GM18870 (cell line): ENCODE data around the gene MUCL3.
"Not testable (repeated sequence)": the region's sequence is repeated elsewhere in the genome, so short reads cannot be mapped to it uniquely, and the experiment has no call there.

ENCODE experiments used
- ATAC-seq: cut with Tn5 transposase; IDR thresholded peaks from one replicate; pipeline ENCODE4 v1.9.1; 2021; ENCODE audit warnings: moderate library complexity; ENCODE audit not compliant: unreplicated experiment

The MUCL3 gene

DNA sequence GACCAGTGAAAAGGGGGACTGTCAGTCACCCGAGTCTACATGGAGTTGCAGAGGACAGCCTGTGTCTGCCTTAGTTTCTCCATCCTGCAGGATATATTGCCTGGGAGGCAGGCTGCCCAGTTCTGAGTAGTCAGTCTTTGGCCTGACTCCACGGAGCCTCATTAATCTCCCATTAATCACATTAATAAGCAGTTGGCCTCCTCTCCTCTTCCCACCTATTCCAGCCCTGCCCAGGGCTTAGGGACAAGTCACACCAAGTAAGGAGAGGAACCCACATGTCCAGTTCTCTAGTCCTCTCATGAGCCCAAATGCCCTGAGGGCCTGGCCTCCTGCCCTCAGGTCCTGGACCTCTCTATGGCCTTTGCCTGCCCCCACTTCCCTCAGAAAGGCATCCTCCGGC, 1.3 kb upstream of the MUCL3 start:
- ATAC-seq: no peak

DNA sequence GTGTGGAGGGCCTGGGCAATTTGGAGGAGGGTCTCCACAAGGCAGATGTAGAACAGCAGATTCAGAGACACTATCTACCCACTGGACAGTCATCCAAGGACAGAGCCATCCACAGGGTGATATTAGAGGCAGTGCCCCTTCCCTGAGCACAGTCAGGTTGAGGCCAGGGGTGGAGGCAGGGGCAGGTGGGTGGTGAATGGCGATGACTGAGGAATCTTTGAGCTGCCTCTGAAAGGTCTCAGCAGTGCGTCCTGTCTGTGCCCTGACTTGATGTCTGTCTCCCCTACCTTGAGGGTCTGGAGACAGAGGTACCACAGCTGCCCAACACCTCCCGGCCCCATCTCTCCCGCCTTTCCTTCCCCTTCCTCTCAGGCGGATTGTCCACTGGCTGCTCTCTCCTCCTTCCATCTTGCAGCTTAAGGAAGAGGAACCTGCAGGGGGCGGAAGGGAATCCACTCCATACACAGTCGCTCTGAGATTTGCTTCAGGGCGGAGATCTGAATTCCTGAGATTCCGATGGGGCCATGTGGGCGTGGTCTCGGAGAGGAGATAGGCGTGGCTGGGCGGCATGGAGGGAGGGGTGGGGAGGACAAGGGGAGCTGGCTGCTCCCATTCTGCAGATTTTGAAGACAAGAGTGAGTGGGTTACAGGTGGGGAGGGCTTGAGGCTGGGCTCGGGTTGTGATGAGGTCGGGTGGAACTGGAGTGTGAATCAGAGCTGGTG, 1.7 kb downstream of the MUCL3 start:
- ATAC-seq: no peak

DNA sequence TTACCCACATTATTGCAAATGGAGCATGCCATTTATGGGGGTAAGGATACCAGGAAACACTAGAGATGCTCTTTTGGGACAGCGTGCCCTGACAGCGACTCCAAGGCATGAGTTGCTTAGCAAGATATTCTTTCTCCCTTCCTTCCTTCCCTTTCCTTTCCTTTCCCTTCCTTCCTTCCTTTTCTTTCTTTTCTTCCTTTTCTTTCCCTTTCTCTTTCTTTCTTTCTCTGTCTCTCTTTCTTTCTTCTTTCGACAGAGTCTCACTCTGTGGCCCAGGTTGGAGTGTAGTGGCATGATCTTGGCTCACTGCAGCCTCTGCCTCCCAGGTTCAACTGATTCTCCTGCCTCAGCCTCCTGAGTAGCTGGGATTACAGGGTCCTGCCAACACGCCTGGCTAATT, 3.3 kb downstream of the MUCL3 start:
- ATAC-seq: no peak

DNA sequence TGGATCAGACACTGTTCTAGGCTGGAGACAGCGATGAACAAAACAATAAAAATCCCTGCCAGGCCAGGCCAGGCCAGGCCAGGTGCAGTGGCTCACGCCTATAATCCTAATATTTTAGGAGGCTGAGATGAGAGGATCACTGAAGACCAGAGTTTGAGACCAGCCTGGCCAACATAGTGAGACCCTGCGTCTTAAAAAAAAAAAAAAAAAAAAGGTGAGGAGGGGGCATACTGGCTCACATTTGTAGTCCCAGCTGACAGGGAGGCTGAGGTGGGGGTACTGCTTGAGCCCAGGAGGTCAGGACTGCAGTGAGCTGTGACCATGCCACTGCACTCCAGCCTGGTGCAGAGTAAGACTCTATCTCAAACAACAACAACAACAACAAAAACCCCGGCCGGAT, 4.5 kb downstream of the MUCL3 start:
- ATAC-seq: no peak

DNA sequence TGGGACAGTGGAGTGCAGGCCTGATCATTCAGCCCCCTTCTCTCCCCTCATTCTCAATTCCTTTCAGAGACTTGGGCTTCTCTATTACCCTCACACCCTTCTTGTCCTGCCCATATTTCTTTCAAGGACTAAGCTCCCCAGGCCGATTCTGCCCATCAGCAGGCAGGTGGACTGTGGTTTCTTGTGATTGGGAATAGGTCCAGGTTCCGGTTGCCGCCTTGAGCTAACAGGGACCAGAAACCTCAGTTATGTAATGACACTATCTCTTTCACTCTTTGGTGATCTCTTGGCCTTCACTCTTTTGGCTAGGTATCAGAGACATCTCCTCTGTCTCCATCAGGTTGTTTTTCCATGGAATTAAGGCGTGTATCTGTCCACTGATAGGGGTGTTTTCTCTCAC, 6.5 kb downstream of the MUCL3 start:
- no peak for ATAC-seq

DNA sequence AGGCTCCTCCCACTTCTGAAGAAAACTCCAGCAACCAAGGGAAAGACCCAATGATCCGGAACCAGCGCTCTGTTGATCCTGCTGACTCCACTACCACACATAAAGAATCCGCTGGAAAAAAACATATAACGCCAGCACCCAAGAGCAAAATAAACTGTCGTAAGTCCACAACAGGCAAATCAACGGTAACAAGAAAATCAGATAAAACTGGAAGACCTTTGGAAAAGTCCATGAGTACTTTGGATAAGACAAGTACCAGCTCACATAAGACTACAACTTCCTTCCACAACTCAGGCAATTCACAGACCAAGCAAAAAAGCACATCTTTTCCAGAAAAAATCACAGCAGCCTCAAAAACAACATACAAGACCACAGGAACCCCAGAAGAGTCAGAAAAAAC, 8.0 kb downstream of the MUCL3 start:
- no peak for ATAC-seq

DNA sequence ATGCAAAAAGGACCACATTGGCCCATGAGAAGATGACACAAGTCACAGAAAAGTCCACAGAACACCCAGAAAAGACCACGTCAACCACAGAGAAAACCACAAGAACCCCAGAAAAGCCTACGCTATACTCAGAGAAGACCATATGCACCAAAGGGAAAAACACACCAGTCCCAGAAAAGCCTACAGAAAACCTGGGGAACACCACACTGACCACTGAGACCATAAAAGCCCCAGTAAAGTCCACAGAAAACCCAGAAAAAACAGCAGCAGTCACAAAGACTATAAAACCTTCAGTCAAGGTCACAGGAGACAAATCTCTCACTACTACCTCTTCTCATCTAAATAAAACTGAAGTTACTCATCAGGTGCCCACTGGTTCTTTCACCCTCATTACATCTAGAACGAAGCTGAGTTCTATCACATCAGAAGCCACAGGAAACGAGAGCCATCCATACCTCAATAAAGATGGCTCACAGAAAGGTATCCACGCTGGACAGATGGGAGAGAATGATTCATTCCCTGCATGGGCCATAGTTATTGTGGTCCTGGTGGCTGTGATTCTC, 11.2 kb downstream of the MUCL3 start:
- no peak for ATAC-seq

DNA sequence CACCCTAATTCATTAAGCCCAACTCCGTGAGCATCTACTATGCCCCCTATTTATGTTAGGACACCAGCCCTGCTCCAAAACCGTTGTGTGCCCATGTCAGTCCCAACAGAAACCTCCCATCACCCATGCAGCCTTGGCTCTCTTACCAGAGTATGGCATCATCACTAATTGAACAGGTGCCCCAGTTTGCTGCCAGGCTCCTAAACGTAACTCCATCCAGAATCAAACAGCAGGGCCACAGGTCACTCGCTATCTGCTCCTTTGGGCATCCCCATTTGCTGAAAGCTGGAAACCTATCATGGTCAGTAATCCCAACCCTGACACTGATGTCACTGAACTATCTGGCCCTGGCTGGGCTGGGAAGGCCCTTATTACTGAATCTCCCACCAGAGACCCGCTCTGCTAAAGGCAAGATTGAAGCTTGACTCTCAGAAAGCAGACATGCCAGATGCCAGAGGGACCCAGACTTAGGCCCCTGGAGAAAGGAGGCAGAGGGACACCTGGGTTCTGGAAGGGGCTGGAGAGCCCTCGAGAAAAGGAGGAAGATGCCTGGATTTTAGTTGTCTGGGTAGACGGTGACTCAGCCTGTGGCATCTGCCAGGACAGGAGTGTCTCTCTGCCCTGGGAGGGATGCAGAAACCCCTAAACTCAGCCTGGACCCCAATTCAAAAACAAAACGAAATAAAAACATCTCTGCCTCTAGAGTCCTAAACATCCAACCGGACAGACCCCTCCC, 14.0 kb downstream of the MUCL3 start:
- no peak for ATAC-seq

DNA sequence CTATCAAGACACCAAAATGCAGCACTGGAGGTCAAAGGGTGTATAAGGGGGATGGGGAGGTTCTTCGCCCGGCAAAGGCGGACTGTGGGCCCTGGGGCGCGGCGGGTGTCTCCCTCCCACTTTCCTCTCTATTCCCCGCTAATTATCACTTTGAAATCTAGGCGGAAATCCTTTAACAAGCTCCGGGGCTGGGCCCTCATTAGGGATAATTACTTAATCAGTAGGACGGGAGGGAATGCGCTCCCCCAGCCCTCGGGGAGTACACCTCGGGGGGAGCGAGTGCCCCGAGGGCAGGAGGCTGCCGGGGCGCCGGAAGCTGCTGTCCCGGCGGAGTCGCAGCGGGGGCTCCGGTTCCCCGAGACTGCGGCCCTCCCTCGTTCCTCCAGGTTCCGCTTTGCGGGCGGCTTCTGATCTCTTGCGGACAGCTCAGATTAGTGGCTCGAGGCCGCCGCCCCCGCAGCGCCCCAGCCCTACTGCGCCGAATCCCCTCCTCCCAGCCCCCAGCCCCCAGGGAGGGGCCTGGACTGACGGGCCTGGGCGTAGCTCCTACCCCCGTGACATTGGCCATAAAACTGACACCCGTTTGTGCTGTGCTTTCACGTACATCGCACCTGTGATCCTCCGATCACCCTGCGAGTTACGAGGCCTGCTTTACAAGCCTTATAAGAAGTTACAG, 14.7 kb downstream of the MUCL3 start:
- no peak for ATAC-seq

DNA sequence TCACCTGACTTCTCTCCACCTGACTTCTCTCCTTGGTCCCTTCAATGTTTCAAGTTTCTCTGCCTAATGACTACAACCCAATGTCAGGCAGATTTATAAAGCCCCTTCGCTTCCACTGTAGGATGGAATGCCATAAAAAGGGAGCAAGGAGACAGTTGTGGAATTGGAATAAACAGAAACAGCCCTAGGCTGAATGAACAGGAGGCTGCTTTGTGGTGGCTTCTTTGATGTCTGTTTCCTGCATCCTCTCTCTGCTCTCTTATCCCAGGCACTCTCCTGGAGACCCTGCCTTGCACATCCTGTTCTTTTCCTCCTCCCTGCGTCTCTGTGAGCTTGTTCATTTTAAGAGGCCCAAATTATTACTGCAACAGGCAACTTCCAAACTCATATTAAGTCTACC, 16.9 kb downstream of the MUCL3 start:
- no peak for ATAC-seq

DNA sequence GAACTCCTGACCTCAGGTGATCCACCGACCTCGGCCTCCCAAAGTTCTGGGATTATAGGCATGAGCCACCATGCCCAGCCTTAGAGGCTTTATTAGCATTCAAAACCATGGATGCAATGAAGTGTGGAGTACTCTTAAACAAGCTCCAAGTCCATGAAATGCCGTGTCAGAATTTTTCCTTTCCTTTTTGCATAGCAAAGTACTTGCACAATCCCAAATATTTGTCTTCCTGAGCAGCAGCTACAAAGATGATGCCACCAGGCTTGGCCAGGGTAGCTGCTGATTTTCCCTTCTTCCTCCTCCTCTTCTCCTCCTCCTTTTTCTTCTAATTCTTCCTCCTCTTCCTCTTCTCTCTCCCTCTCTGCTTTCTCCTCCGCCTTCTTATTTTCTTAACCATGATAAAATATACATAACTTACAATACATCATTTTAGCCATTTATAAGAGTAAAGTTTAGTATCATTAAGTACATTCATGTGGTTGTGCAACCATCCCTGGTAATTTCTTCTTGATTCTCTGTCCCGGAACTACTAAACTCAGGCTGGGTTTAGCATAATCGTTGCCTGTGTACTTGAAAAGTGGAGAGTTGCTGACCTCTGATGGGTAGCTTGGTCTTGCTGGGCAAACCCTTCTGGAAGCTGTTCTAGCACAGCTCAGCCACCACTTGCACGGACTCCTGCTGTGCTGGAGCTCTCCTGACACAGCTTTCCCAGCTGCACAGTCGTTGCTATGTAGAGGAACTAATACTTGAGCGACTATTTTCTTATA, 20.3 kb downstream of the MUCL3 start:
- ATAC-seq: no peak

DNA sequence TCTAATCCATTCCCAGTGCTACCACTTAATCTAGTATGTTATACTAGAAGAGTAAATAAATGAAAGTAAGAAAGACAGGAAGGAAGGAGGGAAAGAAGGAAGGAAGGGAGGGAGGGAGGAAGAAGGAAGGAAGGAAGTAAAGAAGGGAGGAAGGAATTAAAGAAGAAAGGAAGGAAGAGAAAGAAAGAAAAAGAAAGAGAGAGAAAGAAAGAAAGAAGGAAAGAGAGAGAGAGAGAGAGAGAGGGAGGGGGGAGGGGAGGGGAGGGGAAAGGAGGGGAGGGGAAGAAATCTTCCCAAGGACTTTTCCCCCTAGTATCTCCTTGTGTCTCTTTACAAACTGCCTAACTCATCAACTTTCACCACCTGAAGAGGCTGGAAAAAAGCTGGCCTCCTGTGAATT, 21.9 kb downstream of the MUCL3 start:
- no peak for ATAC-seq

DNA sequence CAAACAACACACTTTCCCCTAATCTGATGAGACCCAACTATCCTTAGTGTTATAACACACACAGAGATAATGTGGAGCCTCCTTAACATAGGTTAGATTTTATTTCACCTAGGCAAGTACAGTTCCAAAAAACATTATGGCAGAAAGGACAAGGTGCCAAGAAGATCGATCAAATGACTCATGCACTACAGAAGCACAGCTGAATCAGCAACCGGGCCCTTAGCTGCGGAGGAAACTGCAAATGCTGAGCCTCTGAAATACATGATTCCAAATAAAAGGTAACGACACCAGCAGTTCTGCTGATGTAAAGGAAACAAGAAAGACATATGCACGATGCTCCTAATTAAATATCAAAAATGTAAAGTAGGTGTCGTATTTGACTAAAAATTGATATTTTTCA, 22.9 kb downstream of the MUCL3 start:
- no peak for ATAC-seq

DNA sequence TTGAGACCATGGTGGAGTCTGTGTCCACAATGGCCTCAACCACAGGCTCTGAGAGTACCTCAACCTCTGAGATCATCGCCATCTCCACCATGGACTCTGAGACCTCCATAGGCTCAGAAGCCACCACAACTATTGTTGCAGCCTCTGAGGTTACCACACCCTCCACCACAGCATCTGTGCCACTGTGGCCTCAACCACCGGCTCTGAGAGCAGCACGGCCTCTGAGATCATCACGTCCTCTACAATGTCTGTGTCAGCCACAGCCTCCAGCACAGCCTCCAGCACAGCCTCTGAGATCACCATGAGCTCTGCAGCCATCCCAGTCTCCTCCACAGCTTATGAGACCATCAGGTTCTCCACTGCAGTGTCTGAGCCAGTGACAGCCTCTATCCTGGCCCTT, 23.3 kb downstream of the MUCL3 start:
- ATAC-seq: no peak

DNA sequence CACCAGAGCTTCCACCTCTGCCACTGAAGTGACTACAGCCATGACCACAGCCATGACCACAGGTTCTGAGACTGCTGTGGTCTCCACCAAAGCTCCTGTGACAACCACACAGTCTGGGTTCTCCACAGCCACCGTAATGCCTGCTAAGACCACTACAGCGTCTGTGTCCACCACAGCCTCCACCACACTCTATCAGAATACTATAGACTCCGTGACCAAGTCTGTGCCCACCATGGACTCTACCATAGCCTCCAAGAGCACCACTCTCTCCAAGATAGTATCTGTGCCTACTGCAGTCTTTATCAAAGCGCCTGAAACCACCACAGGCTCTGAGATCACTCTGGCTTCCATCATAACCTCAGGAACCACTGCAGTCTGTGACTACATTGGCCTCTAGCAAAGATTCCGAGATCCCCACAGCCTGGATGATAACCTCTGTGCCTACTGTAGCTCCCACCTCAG, 24.4 kb downstream of the MUCL3 start:
- ATAC-seq: no peak

DNA sequence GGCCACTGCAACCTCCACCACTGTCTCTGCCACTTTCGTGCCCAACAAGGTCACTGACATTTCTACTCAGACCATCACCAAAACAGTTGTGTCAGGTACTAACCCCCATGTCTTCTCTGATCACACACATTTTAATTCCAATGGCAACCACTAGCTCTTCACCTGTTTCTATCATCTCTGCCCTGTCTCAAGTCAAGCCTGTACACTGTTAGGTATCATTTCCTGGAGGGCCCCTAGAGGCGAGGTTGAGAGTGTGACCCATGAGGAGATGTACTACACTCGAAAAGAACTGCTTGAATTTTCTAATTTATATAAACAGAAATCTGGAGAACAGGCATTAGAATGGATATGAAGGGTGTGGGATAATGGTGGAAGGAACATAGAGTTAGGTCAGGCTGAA, 25.4 kb downstream of the MUCL3 start:
- ATAC-seq: no peak

DNA sequence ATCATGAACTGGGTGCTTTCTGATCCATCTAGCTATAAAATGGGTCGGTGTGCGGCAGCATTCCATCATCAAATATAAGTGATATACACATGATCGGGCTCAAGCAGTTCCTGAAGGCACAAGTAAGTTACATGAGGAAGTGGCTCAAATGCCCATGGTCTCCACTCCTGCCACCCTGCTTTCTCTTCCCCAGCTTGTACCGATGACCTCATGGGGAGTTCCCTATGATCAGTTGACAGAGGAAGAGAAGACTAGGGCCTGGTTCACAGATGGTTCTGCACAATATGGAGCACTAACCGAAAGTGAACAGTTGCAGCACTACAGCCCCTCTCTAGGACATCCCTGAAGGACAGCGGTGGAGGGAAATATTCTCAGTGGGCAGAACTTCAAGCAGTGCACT, 28.4 kb downstream of the MUCL3 start:
- not testable (repeated sequence) for ATAC-seq

DNA sequence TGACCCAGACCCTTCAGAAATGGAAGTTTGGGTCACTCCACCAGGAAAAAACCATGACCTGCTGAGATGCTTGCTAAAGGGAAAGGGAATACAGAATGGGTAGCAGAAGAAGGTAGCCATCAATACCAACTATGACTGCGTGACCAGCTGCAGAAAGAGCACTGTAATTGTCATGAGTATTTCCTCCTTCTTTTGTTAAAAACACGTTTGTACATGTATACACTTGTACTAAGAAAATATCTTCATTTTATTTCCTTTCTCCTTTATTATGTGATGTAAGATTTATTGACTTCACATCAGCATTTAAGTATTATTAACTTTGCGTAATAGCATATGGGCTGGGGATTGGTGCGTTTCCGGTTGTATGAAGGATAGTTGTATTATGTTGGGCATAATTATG, 30.2 kb downstream of the MUCL3 start:
- ATAC-seq: no peak

DNA sequence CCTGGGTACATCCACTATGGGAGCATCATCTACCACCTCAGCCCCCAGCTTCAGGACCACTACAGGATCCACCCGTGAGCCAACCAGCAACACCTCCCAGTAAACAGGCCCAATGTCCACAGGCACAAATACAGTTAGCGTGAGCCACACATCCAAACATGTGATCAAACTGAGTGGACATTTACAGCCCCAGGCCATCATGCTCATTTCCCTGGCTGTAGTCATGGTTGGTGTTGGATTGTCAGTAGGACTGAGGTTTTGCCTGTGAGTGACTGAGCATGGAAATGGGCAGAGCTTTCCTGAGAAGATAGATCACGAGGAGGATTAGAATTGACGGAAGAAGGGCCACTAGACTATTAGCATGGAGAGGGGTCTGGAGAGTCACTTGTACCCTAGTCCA, 32.0 kb downstream of the MUCL3 start:
- no peak for ATAC-seq

DNA sequence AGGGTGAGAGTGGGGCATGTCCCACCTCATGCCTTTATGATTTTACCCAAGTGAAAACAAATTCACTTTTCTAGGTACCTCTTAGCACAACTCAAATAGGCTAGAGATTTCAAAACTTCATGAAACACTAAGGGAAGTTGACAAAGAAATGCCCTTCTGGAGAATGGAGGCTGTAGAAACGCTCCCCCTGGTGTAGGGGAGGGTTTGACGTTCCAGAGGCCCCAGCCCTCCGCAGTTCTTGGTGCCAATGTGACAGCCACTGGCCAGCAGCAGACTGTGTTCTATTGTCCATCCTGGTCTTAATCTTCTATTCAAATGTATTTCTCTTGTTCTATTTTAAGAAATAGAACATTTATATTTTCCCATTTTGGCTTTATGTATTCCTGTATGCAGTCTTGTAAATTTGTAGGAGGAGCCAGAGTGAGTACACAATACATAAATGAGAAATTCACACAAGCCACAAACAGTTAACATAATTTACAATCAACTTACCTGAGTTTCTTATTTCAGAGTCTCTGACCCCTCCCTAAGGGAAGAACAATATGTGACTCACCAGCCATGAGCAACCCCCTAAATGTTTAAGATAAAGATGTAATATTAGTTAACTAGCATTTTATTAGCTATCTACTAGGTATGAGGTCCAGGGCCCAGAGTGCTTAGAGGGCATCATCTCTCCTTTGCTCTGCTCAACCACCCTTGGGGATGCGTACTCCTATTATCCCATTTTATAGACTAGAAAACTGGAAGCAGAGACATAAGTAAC, 33.9 kb downstream of the MUCL3 start:
- no peak for ATAC-seq
